ENCODE results near the gene STX8. TPM values are rescaled to one million over a fixed set of nuclear protein-coding genes. Genes with fewer than 3 reads are reported as not detected.
"Not testable (repeated sequence)": the region's sequence is repeated elsewhere in the genome, so short reads cannot be mapped to it uniquely, and the experiment has no call there.

STX8 gene
- 45.2 and 54.8 TPM in 2 replicates for total RNA-seq (2014; rRNA removed)
- 110 TPM for polyA plus RNA-seq (2012)

- DNase-seq (ENCODE audit: low read depth), result peak; percentile 87
These were observed at the start of gene STX8 for GRCh38 chr17:9575381-9576101. Gene STX8, minus strand, starts transcription at chr17:9575820. Its CDS starts 12 bp downstream, at chr17:9575808.

GRCh38 chr17:9622961-9623360, 47.3 kb upstream of the STX8 start:
- DNase-seq (ENCODE audit: low read depth), result no peak

- DNase-seq (ENCODE audit: low read depth), result no peak
These were observed 39.9 kb upstream of the STX8 start for GRCh38 chr17:9615486-9615885.

GRCh38 chr17:9612006-9612405, 36.4 kb upstream of the STX8 start:
- no peak for DNase-seq (ENCODE audit: low read depth)

- DNase-seq (ENCODE audit: low read depth), result no peak
These were observed 35.9 kb upstream of the STX8 start for GRCh38 chr17:9611557-9611956.

GRCh38 chr17:9607058-9607457, 31.4 kb upstream of the STX8 start:
- not testable (repeated sequence) for DNase-seq (ENCODE audit: low read depth)

- no peak for DNase-seq (ENCODE audit: low read depth)
These were observed 30.8 kb upstream of the STX8 start for GRCh38 chr17:9606453-9606852.

GRCh38 chr17:9604583-9604982, 29.0 kb upstream of the STX8 start:
- not testable (repeated sequence) for DNase-seq (ENCODE audit: low read depth)

GRCh38 chr17:9598661-9599060, 23.0 kb upstream of the STX8 start:
- no peak for DNase-seq (ENCODE audit: low read depth)

GRCh38 chr17:9597638-9598037, 22.0 kb upstream of the STX8 start:
- DNase-seq (ENCODE audit: low read depth), result not testable (repeated sequence)

- no peak for DNase-seq (ENCODE audit: low read depth)
These were observed 18.4 kb upstream of the STX8 start for GRCh38 chr17:9594065-9594464.

- DNase-seq (ENCODE audit: low read depth), result no peak
These were observed 12.5 kb upstream of the STX8 start for GRCh38 chr17:9587969-9588656.

- DNase-seq (ENCODE audit: low read depth), result no peak
These were observed 1.7 kb upstream of the STX8 start for GRCh38 chr17:9577373-9577709.

- DNase-seq (ENCODE audit: low read depth), result peak; percentile 75
These were observed 1.1 kb upstream of the STX8 start, which contains the start of gene CFAP52 for GRCh38 chr17:9576521-9577372. Gene CFAP52, plus strand, starts transcription at chr17:9576642. Its CDS starts 54 bp downstream, at chr17:9576696.

GRCh38 chr17:9571201-9571600, 4.4 kb downstream of the STX8 start:
- no peak for DNase-seq (ENCODE audit: low read depth)

- DNase-seq (ENCODE audit: low read depth), result no peak
These were observed 6.5 kb downstream of the STX8 start for GRCh38 chr17:9568957-9569588.

GRCh38 chr17:9568004-9568403, 7.6 kb downstream of the STX8 start:
- DNase-seq (ENCODE audit: low read depth), result no peak

- DNase-seq (ENCODE audit: low read depth), result not testable (repeated sequence)
These were observed 8.9 kb downstream of the STX8 start for GRCh38 chr17:9566739-9567138.

GRCh38 chr17:9566067-9566466, 9.6 kb downstream of the STX8 start:
- DNase-seq (ENCODE audit: low read depth), result peak; percentile 22

GRCh38 chr17:9564104-9564503, 11.5 kb downstream of the STX8 start:
- DNase-seq (ENCODE audit: low read depth), result no peak

GRCh38 chr17:9557857-9558256, 17.8 kb downstream of the STX8 start:
- DNase-seq (ENCODE audit: low read depth), result no peak
